Fibroblast of the conjunctiva (primary cell): ENCODE data around the gene PDE4D.

Experiments
- DNase-seq: peaks from one replicate; pipeline ENCODE4 v3.0.0-alpha.2; 2010; ENCODE audit warnings: low read depth

Gene PDE4D

DNA sequence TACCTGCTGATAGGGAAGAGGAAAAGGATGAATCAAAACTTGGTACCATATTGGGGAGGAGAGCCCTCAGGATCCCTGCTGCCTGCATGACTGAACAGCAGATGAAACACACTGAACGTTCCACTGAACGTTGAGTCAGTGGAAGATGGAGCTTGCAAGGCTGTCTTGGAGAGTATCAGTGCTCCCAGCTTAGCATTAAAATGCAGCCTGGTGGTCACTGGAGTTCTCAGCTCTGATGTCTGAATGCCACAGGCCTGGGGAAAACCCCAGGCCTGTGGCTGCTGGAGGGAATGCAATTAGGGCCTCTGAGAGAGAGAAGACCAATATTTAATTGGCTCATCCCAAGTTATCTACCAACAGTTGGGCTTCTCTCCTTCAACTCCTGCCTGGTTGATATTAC, 54.5 kb downstream of the PDE4D start:
- DNase-seq = no peak

DNA sequence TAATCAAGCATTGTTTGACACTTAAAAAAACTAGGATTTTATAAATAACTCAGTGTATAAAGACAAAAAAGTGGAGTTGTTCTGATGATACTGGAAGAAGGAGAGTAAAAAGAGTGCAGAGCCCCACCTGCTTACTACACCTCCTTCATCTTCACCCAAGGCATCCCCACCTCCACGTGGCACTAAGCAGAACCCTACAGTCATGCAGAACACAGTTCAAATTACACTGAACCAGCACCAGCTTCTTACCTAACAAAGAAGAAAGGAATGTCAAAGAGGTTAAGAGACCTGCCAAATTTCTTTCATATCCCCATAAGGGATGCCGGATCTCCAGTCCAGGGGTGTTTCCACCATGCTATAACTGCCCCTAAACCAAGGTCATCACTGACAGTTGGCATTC, 55.5 kb downstream of the PDE4D start:
- no peak for DNase-seq

DNA sequence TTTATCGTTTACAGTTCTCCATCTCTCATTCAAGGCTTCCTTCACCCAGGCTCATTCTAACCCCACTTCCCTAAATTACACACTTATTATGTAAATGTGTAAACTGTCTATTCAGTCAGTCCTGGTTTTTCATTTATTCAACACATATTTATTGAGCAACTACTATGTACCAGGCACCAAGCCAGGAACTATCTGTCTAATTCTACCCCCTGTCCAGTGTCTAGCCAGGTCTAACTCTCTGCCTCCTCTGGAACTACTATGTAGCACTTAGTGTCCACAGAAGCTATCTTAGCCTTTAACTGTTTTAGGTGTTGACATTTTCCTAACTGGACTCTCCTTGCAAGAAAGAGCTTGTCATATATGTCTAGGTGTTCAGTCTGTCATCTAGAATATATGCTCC, 56.5 kb downstream of the PDE4D start:
- DNase-seq = no peak

DNA sequence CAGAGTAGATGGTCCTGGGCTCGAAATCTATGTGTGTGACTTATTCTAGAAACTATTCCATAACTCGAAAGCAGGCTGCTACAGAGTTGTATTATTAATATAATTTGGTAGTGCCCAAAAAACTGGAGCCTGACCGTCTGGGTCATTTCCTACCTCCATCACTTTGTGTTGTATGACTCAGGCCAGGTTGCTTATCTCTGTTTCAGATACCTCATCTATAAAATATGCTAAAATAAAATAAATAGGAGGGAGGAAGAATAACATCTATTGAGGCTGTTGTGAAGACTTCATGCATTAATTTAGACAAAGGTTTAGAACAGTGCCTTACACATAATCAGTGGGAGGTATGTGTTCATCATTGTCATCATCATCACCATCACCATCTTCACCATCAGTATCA, 57.7 kb downstream of the PDE4D start:
- no peak for DNase-seq

DNA sequence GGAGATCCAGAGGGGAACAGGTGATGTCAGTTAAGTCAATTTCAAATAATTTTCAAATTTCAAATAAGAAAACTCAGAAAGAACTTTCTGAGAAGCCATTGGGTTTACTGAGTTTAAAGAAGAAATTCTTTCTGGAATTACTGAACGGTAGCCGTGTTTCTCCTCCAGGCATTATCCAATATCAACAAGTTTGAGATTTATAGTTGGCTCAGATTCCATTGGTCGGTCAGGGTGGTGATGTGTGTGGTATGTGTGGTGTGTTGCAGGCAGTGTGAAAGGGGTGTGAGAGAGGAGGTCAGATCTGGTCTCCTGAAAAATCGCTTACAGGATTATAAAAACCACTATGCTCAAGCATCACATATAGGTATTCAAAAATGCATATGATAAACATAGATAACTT, 60.1 kb downstream of the PDE4D start:
- no peak for DNase-seq

DNA sequence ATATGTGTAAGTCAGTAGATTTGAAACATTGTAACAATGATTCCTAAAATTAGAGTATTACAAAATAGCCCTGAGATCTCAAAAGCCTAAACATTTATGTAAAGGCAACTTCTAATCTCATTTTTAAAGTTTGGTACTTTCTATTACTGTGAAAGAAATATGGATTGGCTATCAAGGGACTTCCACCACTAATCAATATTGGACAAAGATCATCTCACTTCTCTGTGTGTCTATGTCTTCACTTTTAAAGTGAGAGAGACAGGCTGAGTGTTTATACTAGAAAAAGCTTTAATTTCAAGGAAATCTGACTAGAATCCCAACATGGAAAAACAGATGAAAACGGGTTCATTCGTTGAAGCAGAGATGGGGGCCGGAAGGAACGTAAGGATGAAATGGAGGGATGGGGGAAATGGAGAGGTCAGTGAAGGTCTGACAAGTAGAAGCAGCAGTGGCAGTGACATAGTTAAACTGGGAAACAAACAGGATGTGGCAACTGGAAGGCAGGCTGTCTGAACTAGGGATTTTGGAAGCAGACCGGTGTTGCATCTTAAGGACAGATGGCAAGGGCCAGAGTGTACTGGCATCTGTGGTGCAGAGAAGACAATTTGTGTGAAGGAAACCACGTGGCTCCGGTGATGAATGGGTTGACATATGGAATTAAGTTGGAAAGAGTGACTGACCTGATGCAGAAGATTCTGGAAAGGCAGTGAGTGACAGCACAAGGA, 60.8 kb downstream of the PDE4D start:
- no peak for DNase-seq

DNA sequence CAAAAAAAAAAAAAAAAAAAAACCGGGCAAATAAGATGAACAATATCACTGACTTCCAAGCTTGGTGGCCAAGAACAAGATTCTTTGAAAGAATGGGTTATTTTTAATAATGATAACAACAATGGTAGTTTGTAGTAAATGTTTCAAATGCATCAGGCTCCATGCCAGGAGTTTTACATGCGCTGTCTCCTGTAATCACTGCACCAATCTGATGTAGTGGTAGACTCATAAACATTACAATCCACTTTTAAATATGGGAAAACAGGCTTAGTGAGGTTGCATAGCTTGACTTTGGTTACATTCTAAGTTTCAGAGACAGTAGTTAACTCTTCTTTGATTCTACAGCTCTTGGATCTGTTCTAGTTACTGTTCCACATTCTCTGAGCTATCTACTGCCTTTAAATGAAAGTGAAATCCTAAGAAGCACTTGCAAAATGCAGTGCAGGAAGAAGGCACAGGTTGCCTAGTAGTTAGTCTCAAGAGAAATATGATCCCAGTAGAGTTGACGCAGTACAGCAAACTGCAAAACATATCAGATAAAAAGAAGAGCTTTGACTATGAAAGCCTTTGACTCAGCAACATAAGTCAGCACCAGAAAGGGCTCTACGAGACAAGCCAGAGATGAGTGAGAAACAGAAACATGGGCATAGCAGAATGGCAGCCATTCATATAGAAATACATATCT, 62.1 kb downstream of the PDE4D start:
- no peak for DNase-seq

DNA sequence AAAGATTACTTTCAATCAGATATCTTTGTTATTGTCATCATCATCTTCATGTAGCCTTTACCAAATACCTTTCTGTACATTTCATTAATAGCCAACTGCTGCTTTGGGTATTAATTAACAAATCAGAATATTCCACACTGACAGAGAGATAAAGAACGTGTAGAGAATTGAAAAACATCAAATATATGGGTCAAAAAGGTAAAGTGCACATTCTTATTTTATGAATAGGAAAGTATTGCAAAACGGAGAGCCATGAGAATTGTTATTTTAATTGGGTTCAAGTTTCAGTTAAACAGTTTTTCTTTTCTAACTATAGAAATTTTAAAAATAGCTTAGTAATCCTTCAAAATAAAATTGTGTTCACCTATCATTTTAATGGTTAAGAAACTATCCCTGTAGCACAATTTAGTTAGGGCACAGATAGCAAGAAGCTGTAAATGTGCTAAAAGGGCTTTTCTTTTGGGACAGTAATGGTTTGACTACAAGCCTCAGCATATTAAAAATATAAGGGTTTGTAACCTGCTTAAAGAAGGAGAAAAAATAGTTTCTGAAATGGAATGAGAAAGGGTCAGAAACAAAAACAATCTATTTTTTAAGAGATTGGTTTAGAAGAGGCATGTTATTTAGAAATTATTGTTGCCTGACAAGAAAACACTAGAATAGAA, 62.9 kb downstream of the PDE4D start:
- DNase-seq = no peak

DNA sequence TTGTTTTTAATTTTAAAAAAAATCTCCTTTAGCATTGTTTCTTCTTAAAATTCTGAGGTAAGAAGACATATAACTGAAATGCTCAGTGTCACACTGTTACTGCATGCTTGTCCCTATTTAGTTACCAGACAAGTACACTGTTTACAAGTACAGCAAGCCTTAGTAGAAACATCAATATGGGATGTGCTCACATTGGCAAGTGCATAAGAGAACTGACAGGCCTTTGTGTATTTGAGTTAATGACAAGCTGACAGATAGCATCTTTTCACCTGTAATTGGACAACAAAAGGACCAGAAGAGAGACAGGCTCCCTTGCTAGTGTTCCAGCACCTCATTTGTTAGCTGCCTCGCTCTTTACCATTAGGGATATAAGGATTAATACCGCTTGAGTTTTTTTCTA, 63.6 kb downstream of the PDE4D start:
- DNase-seq = no peak

DNA sequence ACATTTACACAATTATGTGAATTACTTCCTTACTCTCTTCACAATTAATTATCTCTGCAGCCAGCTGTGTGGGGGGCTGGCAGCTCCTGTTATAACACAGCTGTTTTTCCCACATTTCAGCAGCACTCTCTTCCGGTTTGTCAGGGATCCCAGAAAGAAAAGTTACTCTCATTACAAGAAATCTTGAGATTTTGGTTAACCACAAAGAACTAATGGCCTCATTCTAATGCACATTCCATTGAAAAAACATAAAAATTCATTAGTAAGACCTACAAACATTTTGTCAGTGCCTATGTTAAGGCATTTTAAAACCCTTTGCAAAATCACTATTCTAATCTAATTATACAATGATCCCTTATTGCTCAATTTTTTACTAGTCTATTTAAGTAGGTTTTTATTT, 64.1 kb downstream of the PDE4D start:
- DNase-seq = peak; percentile 10

DNA sequence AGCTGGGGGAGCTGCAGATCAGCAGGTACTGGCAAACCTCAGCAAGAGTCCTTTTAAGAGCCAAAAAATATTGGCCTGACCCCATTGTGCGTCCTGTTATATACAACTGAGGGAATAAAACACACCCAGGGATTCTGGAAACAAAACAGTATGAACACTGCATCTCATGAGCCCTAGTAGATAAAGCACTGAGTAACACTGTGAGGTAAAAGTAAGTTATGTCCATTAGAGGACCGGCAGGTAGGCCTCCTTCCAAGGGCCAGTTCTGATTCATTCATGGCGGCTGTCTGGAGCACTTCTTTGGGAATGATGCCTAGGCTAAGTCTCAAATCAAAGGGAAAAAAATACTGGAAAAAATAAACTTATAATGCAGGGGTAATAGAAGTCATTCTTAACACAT, 64.9 kb downstream of the PDE4D start:
- no peak for DNase-seq

DNA sequence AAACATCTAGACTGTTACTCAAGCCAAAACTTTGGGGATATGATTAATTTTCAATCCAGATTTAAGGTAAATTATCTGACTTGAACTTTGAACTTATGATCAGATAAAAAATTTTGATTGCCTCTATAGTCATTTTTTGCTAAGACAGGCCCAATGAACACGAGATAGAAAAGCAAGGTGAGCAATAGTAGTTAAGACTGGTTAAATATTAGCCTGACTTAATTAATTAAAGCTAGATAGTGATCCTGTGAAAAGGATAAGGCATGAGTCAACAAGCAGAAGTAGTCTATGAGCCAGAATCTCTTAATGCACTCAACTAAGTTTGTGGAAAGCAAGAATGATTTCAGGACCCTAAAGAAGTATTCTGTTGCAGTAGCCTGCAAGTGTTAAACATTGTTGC, 66.5 kb downstream of the PDE4D start:
- DNase-seq = no peak

DNA sequence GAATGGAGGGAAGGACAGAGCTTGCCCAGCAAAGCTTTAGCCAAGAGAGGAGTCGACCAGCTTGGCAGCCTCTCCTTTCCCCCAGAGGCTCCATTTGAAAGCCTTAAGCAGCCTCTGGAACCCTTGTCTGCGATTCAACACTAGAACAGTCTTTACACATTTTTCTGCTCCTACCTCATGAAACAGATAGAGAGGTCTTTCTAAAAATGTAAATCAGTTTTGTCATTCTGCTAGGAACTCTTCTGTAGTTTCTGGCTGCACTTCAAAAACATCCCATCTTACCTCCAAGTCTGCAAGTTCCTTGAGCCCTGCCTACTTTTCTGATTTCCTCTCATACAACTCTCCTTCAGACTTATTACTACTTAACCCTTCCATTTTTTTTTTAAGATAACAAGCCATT, 70.1 kb downstream of the PDE4D start:
- no peak for DNase-seq

DNA sequence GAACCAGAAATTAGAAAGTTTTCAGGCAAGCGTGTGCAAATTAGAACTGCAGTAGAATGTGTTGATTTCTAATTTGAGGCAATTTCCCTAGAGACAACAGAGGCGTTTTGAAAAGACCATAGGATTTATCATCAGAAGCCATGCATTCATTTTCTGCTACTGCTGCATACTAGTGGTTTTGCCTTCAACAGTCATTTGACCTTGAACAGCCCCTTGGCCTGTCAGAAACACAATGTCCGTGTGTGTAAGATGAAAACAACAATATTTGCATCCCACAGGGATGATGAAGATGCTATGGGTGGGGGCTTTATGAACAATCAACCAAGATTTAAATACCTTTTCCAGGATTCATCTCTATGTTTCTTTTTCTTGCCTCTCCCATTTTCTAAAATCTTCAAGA, 73.7 kb downstream of the PDE4D start:
- DNase-seq = no peak

DNA sequence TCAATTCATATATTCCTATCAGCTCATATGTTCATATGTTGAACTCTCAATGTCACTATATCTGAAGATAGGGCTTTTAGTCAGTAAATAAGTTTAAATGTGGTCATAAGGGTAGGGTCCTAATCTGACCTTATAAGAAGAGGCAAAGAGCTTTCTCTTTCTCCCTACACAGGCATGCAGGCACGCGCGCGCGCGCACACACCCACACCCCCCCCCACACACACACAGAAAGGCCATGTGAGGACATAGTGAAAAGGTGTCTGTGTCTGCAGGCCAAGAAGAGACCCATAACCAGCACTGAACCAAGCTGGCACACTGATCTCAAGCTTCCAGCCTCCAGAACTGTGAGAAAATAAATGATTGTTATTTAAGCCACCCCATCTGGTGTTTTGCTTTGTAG, 76.0 kb downstream of the PDE4D start:
- no peak for DNase-seq

DNA sequence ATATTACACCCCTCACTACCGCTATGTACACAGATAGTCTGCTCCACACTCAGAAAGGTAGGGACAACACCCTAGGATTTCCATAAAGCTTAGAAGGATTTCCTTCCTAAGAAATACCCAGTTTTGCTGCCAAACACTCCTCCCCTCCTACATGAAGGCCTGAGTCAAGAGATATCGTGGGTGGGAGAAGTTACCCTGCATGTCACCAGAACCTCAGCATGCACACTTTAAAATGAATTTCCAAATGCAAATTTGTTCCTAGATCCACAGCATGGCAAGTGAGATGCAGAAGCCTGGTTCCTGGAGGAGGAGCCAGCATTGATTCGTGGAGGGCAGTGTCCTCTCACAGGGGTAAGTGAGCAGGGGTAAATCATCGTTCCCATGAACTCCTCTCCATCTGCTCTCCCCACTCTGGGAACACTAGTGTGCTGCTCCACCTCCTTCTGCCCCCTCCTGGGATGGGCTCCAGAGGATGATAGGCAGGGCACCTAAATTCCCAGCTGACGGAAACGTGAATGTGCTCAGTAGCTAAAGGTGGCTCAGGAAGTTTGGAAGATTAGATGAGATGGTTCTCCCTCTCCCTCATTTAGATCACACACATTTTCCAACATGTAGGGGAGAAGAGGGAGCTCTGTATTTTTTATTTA, 76.7 kb downstream of the PDE4D start:
- DNase-seq = no peak

DNA sequence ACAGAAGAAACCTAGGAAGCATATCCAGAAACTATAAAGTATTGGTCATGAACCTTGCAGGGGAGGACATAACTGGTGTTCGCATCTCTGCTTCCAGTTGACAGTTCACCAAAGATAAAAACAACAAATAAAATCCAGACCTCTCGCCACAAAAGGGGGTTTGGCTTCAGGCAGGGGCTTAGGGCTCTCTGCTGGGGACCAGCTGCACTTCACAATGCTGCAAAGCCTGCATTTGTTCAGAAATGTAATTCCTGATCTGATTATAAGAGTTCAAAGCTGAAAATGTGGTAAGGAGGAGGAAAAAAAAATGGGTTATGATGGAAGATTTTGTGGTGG, 79.0 kb downstream of the PDE4D start:
- DNase-seq = no peak

DNA sequence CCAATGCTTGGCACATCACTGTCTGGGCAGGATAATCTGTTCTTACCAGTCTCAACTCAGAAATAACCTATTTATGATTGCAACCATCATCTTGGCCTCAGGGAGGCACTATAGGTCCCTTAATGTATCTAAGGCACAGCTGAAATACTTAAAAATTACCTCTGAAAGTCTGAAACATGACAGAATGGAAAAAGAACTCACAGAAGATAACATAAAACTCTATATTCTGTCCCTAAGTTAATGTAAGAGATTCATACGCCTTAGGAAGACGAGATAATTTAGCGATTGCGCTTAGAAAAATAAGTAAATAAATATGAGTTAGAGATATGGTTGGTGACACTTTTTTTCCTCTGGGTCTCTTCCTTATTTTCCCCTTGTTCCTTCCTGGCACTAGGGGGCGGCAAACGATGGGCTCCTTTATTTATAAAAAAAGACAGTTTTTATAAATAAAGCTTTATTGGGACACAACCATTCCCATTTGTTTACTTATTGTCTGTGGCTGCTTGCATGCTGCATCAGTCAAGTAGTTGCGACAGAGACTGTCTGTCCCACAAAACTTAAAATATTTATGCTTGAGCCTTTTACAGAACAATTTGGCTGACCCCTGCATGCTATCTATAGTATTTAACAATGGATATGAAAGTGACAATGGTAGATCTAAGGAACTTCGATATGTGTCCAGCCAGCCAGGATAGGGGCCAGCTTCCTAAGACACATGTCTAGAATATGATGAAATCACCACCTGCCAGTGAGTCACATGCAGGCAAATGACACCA, 79.6 kb downstream of the PDE4D start:
- DNase-seq = peak; percentile 60

DNA sequence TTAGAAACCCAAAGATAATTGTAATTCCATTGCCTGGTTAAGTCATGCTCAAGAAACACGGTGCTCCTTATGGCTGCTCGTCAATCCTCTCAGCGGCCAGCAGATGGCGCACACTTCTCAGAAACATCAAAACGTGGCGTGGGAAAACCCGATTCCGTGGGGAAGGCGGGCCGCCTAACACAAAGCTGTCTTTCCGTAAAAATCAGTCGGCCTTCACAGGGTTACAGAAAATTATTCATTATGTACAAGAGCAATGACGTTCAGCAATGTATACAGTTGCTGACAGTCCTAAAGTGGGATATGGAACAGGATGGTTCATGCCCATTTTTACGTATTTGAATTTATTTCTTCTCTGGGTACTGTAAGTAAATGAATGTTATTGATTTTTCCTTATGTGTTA, 83.5 kb downstream of the PDE4D start:
- DNase-seq = peak; percentile 72

DNA sequence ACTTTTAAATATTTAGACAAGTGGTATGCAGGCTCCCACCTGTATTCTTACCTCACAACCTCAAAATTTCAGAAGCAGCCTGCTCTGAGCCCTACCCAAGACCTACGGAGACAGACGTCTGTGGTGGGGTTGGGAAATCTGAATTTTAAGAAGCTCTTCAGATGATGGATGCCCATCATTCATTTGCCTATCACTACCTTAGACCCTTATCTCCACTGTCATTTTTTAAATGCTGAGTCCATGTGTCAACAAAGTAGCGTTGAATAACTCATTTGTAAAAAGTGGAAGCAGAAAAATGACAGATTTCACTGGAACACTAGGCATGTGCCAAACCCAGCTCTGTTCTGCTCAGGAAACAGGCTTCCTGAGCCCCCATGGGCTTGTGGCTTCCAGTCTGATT, 85.7 kb downstream of the PDE4D start:
- DNase-seq = no peak

DNA sequence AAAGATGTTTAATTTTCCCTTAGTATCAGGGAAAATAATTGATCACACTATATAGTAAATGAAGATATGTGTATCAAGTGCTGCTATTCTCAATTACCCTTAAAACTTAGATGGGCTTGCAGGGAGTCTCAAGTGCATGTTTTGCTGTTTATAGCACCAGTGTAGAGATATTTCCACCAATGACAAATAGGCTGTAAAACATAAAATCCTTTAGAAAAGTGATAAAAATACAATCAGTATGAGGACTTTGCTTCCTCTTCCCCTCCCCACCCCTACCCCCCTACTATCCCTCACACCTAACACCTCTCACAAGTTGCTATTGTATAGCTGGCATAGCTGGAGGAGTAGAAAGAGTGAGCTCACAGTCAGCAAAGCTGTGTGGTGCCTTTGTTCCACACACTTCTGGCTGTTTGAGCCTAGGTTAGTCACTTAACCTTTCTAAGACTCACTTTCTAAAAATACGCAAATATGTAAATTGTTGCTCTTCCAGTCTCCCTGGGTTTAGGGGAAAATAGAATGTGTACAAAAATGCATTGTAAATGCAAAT, 93.1 kb downstream of the PDE4D start:
- no peak for DNase-seq
